NCI-H345 treated with DMSO at 0.1 percent for 48 hours (cell line): Measurements from ENCODE around the gene JSRP1.

Experiments used
- DNase-seq: peaks from one replicate; lab custom pipeline; 2025; ENCODE audit not compliant: unreplicated experiment; lab: John Stamatoyannopoulos, UW

Gene JSRP1

GRCh38 chr19:2266183-2266993 lies 10.2 kb upstream of the JSRP1 start:
- DNase-seq = no peak

GRCh38 chr19:2261438-2262172 lies 5.4 kb upstream of the JSRP1 start:
- DNase-seq = no peak

- no peak for DNase-seq
These were observed 4.2 kb upstream of the JSRP1 start for GRCh38 chr19:2260341-2260805.

GRCh38 chr19:2259336-2259735 lies 3.1 kb upstream of the JSRP1 start:
- DNase-seq = no peak

GRCh38 chr19:2255112-2255845 lies 938 bp downstream of the JSRP1 start:
- no peak for DNase-seq

- no peak for DNase-seq
These were observed 1.9 kb downstream of the JSRP1 start for GRCh38 chr19:2254064-2254872.

- DNase-seq = no peak
These were observed 2.8 kb downstream of the JSRP1 start for GRCh38 chr19:2253106-2254063.

GRCh38 chr19:2252797-2253105 lies 3.5 kb downstream of the JSRP1 start:
- DNase-seq = no peak

GRCh38 chr19:2252055-2252796 lies 4.0 kb downstream of the JSRP1 start:
- no peak for DNase-seq

- no peak for DNase-seq
These were observed 4.8 kb downstream of the JSRP1 start for GRCh38 chr19:2251106-2252054.

GRCh38 chr19:2250766-2251105 lies 5.5 kb downstream of the JSRP1 start:
- no peak for DNase-seq

GRCh38 chr19:2249880-2250765 lies 6.1 kb downstream of the JSRP1 start:
- no peak for DNase-seq

GRCh38 chr19:2249010-2249866 lies 7.0 kb downstream of the JSRP1 start, which contains the start of gene AMH:
Gene AMH, plus strand, starts transcription at chr19:2249323. Its CDS starts 10 bp downstream, at chr19:2249333.
- no peak for DNase-seq

GRCh38 chr19:2248136-2249009 lies 7.8 kb downstream of the JSRP1 start:
- peak; percentile 28 for DNase-seq

- no peak for DNase-seq
These were observed 8.7 kb downstream of the JSRP1 start for GRCh38 chr19:2247433-2248101.
